Endothelial cell of umbilical vein (primary cell): Measurements from ENCODE around the gene ACTR10.

Experiments
- CTCF ChIP-seq, 2 donors: IDR thresholded peaks; 1 replicate in 1 of 2; 2 replicates in 1 of 2; pipeline ENCODE4 v1.5.1; 2011; ENCODE audit warnings: low read length in 2 of 2, mild to moderate bottlenecking in 2 of 2, moderate library complexity in 2 of 2, control low read depth in 1 of 2, inconsistent platforms in 1 of 2, low read depth in 1 of 2; ENCODE audit not compliant: insufficient read depth in 1 of 2; ENCODE audit errors: extremely low read depth in 1 of 2
- EZH2 ChIP-seq: IDR thresholded peaks from 2 replicates; pipeline ENCODE4 v1.6.1; 2012; ENCODE audit warnings: borderline replicate concordance, low read depth, mild to moderate bottlenecking, moderate library complexity, low read length, inconsistent platforms; ENCODE audit not compliant: severe bottlenecking
- JUN ChIP-seq: IDR thresholded peaks from 2 replicates; pipeline ENCODE4 v1.6.1; 2011; ENCODE audit warnings: borderline replicate concordance, low read depth; ENCODE audit not compliant: insufficient read length, insufficient read depth
- MAX ChIP-seq: IDR thresholded peaks from 2 replicates; pipeline ENCODE4 v1.6.1; 2011; ENCODE audit not compliant: insufficient read depth, insufficient read length
- POLR2A ChIP-seq: IDR thresholded peaks from 2 replicates; pipeline ENCODE4 v1.6.1; 2012; ENCODE audit warnings: low read depth, mild to moderate bottlenecking, control low read depth, low read length

GRCh38 chr14:58274881-58275280 lies 74.9 kb downstream of the ACTR10 start:
- no peak for TF ChIP-seq CTCF (IDR thresholded peaks at IDR 0.05; ENCODE audit: extremely low read depth in 1 of 2, insufficient read depth in 1 of 2, low read depth in 1 of 2, low read length in 2 of 2)
- no peak for TF ChIP-seq EZH2
- TF ChIP-seq POLR2A: no peak
- TF ChIP-seq JUN: no peak
- no peak for TF ChIP-seq MAX
